Stimulated activated CD8-positive, alpha-beta memory T cell treated with anti-CD3 and anti-CD28 coated beads, Interleukin-12 subunit alpha, Interleukin-12 subunit beta, amount 100 ng/mL, for 24 hours (primary cell): ENCODE measurements around the gene KRTAP4-4.
"Not testable (repeated sequence)": the region's sequence is repeated elsewhere in the genome, so short reads cannot be mapped to it uniquely, and the experiment has no call there.

Experiments
- DNase-seq: peaks from one replicate; pipeline ENCODE4 v3.0.0-alpha.2; 2020; ENCODE audit errors: extremely low read depth

KRTAP4-4 gene

DNA sequence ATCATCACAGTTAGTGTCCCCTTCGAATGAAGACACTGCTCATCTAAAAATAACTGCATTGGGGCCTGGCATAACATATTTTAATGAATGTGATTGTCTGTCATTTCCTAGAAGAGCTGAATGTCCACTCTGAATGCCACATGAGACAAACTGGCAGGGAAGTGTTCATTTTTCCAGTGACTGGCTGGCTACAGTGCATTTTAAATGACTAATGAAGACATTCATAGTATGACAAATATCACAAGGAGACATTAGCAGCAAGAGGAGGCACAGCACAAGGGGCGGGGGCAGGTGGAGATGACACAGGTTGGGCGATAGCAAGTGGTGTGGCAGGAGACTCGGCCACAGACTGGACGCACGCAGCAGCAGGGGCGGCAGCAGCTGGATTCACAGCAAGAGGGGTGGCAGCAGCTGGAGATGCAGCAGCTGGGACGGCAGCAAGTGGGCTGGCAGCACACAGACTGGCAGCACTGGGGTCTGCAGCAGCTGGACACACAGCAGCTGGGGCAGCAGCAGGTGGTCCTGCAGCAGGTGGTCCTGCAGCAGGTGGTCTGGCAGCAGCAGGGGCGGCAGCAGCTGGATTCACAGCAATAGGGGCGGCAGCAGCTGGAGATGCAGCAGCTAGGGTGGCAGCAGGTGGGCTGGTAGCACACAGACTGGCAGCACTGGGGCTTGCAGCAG, 11.4 kb downstream of the KRTAP4-4 start:
- DNase-seq, result not testable (repeated sequence)

- no peak for DNase-seq
These were observed 12.9 kb downstream of the KRTAP4-4 start for GRCh38 chr17:41147531-41148204.

DNA sequence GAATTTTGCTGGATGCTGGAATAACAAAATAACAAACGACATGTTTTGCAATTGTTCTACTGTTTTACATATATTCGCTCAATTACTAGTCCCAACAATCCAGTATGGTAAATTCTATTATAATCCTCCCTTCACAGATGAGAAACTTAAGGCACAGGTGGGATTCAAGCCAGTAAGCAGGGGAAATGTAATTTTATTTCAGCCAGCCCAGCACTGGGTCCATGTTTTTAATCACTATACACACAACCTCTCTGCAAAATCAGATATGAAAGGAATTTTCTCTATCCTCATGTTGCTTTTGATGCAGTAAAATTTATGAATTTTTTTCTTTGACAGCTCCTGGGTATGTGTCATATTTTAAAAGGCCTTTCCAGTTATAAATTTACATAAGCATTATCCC, 15.3 kb downstream of the KRTAP4-4 start:
- DNase-seq, result no peak

- no peak for DNase-seq
These were observed 15.7 kb downstream of the KRTAP4-4 start for GRCh38 chr17:41144846-41145245.

- DNase-seq, result no peak
These were observed 19.2 kb downstream of the KRTAP4-4 start for GRCh38 chr17:41141361-41141760.

GRCh38 chr17:41140360-41141131, 20.0 kb downstream of the KRTAP4-4 start, which contains the start of gene KRTAP4-6:
Gene KRTAP4-6 (minus strand): TSS chr17:41140544. CDS start chr17:41140487, 57 bp downstream.
- DNase-seq, result no peak

GRCh38 chr17:41139865-41140264, 20.7 kb downstream of the KRTAP4-4 start:
- DNase-seq, result not testable (repeated sequence)

DNA sequence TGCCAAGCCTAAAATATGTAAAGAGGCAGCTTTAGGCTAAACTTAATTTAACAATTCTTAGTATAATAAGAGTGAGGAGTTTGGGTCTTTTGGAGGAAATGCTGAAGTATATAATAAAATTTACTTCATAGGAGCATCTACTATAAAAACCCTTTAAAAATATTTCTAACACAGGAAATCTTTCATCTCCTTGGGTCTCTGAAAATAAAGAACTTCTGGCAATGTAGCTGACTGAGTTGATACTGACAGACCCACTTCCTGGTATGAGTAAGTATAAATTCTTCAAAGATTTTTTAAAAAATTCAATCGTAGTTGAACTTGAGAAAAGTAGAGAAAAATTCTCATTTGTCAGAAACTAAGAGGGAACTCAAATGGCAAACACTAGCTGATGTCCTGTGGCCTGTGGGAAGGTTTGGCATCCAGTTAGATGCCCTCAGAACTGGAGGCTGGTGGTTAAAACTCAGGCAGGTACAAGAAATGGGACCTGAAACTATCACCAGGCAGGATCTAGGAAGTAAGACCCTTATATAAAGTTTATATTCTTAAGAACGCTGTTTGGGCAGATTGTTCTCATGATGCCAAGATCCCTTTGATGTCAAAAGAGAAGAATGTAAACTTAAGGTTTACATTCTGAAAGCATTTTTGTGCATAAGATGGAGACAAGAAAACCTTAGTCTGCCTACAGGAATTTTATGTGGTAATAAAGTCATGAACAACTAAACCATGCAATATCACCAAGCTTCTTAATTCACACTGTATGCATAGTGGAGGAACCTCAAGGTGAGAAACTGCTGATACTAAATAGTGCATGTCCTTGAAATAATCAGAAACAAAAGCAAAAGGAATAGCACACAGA, 26.4 kb downstream of the KRTAP4-4 start:
- DNase-seq, result no peak

- no peak for DNase-seq
These were observed 28.6 kb downstream of the KRTAP4-4 start for GRCh38 chr17:41131979-41132378.

DNA sequence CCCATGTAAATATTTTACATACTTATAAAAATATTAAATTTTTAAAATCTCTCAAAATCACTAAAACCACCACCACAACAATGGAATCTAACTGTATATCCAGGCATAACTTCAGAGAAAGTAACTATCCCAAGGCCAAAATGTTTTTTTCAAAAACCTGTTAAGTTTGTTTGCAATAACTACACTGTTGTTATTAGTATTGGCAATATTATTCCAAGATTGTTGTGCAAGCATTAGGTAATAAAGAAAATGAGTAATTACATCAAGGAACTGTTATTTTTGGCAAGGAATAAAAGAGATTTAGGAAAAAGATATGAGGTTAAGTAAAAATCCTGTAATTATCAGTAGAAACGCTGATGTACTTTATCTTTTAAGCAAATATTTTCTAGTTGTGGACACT, 33.2 kb downstream of the KRTAP4-4 start:
- no peak for DNase-seq

DNA sequence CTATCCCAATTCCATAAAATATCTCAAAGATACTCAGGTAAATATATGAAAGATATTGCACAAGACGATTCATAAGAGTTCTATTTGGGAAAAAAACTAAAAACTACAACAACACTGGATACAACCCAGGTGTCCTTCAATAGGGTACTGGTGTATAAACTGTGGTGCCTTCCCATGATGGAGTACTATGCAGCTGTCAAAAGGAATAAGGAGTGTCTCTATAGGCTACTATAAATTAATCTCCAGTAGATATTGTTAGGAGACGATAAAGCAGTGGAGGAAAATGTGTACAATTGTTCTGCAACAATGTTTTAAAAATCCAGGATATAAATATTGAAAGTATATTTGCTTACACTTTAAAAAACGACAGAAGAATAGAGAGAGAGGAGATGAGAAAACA, 34.1 kb downstream of the KRTAP4-4 start:
- no peak for DNase-seq

GRCh38 chr17:41125064-41125463, 35.5 kb downstream of the KRTAP4-4 start:
- DNase-seq, result no peak

- not testable (repeated sequence) for DNase-seq
These were observed 36.6 kb downstream of the KRTAP4-4 start, which contains the start of gene KRTAP4-12 for GRCh38 chr17:41123991-41124371. Gene KRTAP4-12 (minus strand): TSS chr17:41124182. CDS start chr17:41124122, 60 bp downstream.

GRCh38 chr17:41123292-41123990, 37.1 kb downstream of the KRTAP4-4 start:
- not testable (repeated sequence) for DNase-seq

- no peak for DNase-seq
These were observed 38.8 kb downstream of the KRTAP4-4 start for GRCh38 chr17:41121742-41122141.

DNA sequence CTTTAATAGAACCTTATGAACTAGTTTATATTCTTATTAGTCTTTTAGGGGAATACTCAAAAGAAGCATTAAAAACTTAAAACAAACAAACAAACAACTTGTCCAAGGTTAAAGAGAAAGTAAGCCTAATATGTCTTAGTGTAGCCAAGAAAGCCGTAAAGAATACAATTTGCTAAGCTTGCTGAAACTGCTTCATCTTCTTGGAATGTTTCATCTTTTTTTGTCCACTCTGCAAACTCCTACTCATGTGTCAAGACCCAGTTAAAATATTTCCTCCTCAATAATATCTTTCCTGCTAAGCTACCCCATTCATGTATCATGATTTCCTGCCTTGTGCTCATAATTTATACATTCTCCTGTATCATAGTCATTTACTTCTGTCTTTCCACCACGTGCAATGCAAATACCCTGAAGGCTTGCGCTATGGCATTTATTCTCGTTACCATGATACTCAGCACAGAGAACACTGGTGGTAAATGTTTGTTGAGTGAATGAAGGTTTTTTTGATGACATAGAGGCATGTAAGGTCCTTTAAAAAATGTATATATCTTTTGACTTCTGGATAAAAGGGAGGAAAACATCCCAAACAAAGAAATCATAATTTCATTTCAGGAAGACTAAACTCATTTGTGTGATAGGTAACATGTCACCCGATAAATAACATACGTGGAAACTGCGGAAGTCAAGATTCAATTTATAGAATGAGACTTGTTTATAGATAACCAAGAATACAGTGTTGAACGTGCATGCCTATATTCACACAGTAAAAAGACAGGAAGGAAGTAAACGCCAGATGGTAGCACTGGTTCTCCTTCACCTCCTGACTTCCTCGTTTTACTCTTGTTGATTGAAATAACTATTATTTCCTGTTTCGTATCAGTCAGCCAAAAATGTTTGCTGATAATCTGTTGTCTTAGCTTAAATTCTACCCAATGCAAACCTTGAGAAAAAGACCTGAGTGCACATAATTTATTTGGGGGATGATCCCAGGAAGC, 40.6 kb downstream of the KRTAP4-4 start:
- not testable (repeated sequence) for DNase-seq

- DNase-seq, result no peak
These were observed 41.8 kb downstream of the KRTAP4-4 start for GRCh38 chr17:41118721-41119120.

DNA sequence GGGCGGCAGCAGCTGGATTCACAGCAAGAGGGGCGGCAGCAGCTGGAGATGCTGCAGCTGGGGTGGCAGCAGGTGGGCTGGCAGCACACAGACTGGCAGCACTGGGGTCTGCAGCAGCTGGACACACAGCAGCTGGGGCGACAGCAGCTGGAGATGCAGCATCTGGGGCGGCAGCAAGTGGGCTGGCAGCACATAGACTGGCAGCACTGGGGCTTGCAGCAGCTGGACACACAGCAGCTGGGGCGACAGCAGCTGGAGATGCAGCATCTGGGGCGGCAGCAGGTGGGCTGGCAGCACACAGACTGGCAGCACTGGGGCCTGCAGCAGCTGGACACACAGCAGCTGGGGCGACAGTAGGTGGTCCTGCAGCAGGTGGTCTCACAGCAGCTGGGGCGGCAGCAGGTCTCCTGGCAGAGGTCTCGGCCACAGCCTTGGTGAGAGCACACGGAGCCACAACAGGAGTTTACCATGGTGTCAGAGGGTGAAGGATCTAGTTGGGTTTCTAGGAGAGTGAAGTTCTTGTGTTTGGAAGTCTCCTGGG, 42.6 kb downstream of the KRTAP4-4 start, which contains the start of gene KRTAP4-11:
Gene KRTAP4-11, minus strand, starts transcription at position 528 of the 541 bp plus-strand sequence. Its CDS starts 58 bp downstream, at position 470.
- not testable (repeated sequence) for DNase-seq

- DNase-seq, result no peak
These were observed 44.3 kb downstream of the KRTAP4-4 start for GRCh38 chr17:41116297-41116696.
